Activated CD4-positive, alpha-beta T cell treated with anti-CD3 and anti-CD28 coated beads, Interleukin-2, amount 50 U/mL, for 1 hour (primary cell): ENCODE measurements around the gene ABCC8.

Experiments
- DNase-seq: peaks from one replicate; pipeline ENCODE4 v3.0.0-alpha.2; 2020

ABCC8 gene

DNA sequence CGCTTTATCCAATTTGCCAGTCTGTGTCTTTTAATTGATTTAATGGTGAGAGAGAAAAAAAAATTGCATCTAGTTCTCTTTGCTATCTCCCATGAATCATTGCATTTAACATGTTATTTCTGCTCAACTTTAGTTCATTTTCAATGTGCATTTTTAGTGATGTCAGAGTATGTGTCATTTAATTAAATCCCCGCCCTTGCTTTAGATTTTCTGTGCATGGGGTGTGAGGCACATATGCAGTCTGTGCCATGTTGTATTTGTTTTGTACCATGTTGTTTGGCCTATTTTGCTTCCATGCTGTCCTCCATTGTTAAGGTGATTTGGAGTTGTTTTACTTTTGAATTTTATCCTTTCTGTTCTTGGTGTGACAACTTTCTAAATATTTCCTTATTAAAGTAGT, 133.4 kb downstream of the ABCC8 start:
- no peak for DNase-seq
